ENCODE measurements around the gene AKAP11.

The AKAP11 gene

DNA sequence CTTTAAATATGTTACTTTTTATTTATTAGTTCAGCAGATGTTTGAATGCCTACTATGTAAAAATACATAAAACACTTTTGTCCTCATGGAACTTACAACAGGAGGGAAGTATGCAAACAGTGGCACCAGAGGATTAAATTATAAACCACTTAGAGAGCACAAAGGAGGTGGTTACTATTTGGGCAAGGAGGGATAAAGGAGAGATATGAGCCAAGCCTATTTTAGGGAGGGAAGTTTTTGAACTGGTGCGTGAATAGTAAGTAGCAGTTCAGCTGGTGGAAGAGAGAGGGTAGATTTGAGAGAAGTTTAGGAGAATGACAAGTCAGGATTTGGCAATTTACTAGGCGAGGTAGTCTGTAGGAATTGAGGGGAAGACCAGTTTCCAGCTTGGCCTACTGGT lies 8.6 kb downstream of the AKAP11 start:
- TF ChIP-seq YY1 (IDR thresholded peaks at IDR 0.05; ENCODE audit: insufficient read depth, insufficient read length) = no peak
- no peak for TF ChIP-seq ZNF274 (IDR thresholded peaks at IDR 0.05; ENCODE audit: low read depth, low read length)
- no peak for TF ChIP-seq SUZ12 (IDR thresholded peaks at IDR 0.05; ENCODE audit: extremely low read depth, insufficient read depth, insufficient read length)
- Histone ChIP-seq H3K4me3 (ENCODE audit: insufficient read length, low read depth) (no peak overlapping the region), H3K9me3 (ENCODE audit: insufficient read depth, low read length) (no peaks in the 10 kb centered on the region), H3K4me1 (ENCODE audit: insufficient read depth, insufficient read length) (no peaks in the 10 kb centered on the region), H3K9ac (ENCODE audit: insufficient read length, low read depth) (no peak overlapping the region), H3K36me3 (ENCODE audit: insufficient read depth, insufficient read length, low read length) (no peaks in the 10 kb centered on the region), H3K27me3 (ENCODE audit: insufficient read depth, insufficient read length) (no peaks in the 10 kb centered on the region)
- DNase-seq (ENCODE audit: low read depth, low spot score) = no peak

DNA sequence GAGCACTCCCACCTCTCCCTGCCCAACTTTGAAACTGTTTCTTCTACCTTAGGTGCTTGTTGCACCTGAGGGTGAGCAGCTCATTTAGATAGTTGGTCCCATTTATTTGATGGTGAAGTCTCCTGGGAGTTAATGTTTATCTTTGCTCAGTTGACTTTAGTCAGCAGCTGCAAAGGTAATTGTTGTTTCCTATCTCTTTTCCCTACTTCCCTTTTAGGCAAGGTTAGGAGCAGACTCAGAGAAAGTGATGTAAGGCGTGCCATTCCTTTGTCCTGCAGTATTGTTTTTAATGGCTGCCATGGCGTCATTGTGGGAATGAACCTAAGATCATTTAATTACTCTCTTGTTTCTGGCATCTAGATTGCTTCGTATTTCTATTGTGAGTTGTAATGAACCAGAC lies 11.6 kb downstream of the AKAP11 start:
- Histone ChIP-seq H3K9ac (ENCODE audit: insufficient read length, low read depth) (no peak overlapping the region), H3K4me3 (ENCODE audit: insufficient read length, low read depth) (no peak overlapping the region), H3K36me3 (ENCODE audit: insufficient read depth, insufficient read length, low read length) (peaks cover 10% of the 10 kb centered on the region), H3K4me1 (ENCODE audit: insufficient read depth, insufficient read length) (no peaks in the 10 kb centered on the region), H3K9me3 (ENCODE audit: insufficient read depth, low read length) (no peaks in the 10 kb centered on the region), H3K27me3 (ENCODE audit: insufficient read depth, insufficient read length) (no peaks in the 10 kb centered on the region)
- no peak for DNase-seq (ENCODE audit: low read depth, low spot score)
- no peak for TF ChIP-seq SUZ12 (IDR thresholded peaks at IDR 0.05; ENCODE audit: extremely low read depth, insufficient read depth, insufficient read length)
- TF ChIP-seq ZNF274 (IDR thresholded peaks at IDR 0.05; ENCODE audit: low read depth, low read length) = no peak
- no peak for TF ChIP-seq YY1 (IDR thresholded peaks at IDR 0.05; ENCODE audit: insufficient read depth, insufficient read length)

DNA sequence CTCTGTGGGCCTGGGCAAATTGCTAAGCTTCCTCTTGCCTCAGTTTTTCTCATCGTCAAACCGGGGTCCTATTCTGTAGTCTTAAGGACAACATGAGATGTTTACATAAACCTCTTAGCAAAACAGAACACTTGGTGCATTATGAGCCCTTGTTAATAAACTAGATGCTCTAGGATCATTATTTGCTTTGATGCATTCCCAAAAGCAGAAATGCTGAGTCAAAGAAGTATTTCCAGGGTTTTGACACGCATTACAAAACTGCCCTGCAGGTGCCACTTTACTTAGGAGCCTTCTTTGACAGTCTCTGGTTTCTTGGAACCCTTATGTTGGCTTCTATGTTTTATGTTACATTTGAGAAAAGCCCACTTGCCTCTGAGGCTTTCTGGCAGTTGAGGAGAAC lies 12.1 kb downstream of the AKAP11 start:
- H3K9ac ChIP-seq (ENCODE audit: insufficient read length, low read depth) = no peak overlapping the region
- no peak for TF ChIP-seq ZNF274 (IDR thresholded peaks at IDR 0.05; ENCODE audit: low read depth, low read length)
- no peak for TF ChIP-seq SUZ12 (IDR thresholded peaks at IDR 0.05; ENCODE audit: extremely low read depth, insufficient read depth, insufficient read length)
- no peak for TF ChIP-seq YY1 (IDR thresholded peaks at IDR 0.05; ENCODE audit: insufficient read depth, insufficient read length)
- no peaks in the 10 kb centered on the region for H3K4me1 ChIP-seq (ENCODE audit: insufficient read depth, insufficient read length)
- no peaks in the 10 kb centered on the region for H3K9me3 ChIP-seq (ENCODE audit: insufficient read depth, low read length)
- no peak overlapping the region for H3K4me3 ChIP-seq (ENCODE audit: insufficient read length, low read depth)
- H3K36me3 ChIP-seq (ENCODE audit: insufficient read depth, insufficient read length, low read length) = peaks cover 13% of the 10 kb centered on the region
- DNase-seq (ENCODE audit: low read depth, low spot score) = no peak
- H3K27me3 ChIP-seq (ENCODE audit: insufficient read depth, insufficient read length) = no peaks in the 10 kb centered on the region

DNA sequence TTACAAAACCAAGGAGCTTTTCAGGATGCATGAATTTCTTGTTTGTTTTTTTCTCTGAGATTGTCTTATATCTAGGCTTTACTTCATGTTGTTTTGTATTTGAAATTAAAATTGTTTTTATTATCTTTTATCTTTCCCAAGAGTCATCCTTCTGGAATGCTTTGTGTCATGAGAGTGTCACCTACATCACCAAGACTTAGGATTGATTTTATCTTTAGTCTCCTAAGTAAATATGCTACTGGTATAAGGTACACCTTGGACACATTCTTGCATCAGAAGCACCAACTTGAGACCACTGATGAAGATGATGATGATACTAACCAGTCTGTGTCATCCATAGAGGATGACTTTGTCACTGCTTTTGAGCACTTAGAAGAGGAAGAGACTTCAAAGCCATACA lies 26.4 kb downstream of the AKAP11 start:
- Histone ChIP-seq H3K9me3 (ENCODE audit: insufficient read depth, low read length) (no peaks in the 10 kb centered on the region), H3K4me1 (ENCODE audit: insufficient read depth, insufficient read length) (no peaks in the 10 kb centered on the region), H3K36me3 (ENCODE audit: insufficient read depth, insufficient read length, low read length) (peaks cover 51% of the 10 kb centered on the region), H3K4me3 (ENCODE audit: insufficient read length, low read depth) (no peak overlapping the region), H3K9ac (ENCODE audit: insufficient read length, low read depth) (no peak overlapping the region), H3K27me3 (ENCODE audit: insufficient read depth, insufficient read length) (no peaks in the 10 kb centered on the region)
- TF ChIP-seq SUZ12 (IDR thresholded peaks at IDR 0.05; ENCODE audit: extremely low read depth, insufficient read depth, insufficient read length) (no peak), ZNF274 (IDR thresholded peaks at IDR 0.05; ENCODE audit: low read depth, low read length) (no peak), YY1 (IDR thresholded peaks at IDR 0.05; ENCODE audit: insufficient read depth, insufficient read length) (no peak)
- no peak for DNase-seq (ENCODE audit: low read depth, low spot score)

DNA sequence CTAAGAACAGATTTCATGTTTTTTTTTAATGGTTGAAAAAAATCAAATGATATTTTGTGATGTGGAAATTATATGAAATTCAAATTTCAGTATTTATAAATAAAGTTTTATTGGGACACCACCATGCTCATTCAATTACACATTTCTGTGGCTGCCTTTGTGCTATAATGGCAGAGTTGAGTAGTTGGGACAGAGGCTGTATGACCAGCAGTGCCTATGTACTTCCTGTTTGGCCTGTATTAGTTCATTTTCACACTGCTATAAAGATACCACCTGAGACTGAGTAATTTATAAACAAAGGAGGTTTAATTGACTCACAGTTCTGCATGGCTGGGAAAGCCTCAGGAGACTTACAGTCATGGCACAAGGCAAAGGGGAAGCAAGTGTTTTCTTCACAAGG lies 33.6 kb downstream of the AKAP11 start:
- H3K9ac ChIP-seq (ENCODE audit: insufficient read length, low read depth) = no peak overlapping the region
- no peak overlapping the region for H3K4me3 ChIP-seq (ENCODE audit: insufficient read length, low read depth)
- no peaks in the 10 kb centered on the region for H3K4me1 ChIP-seq (ENCODE audit: insufficient read depth, insufficient read length)
- H3K27me3 ChIP-seq (ENCODE audit: insufficient read depth, insufficient read length) = no peaks in the 10 kb centered on the region
- no peak for DNase-seq (ENCODE audit: low read depth, low spot score)
- H3K36me3 ChIP-seq (ENCODE audit: insufficient read depth, insufficient read length, low read length) = peaks cover 55% of the 10 kb centered on the region
- TF ChIP-seq SUZ12 (IDR thresholded peaks at IDR 0.05; ENCODE audit: extremely low read depth, insufficient read depth, insufficient read length) = no peak
- no peak for TF ChIP-seq ZNF274 (IDR thresholded peaks at IDR 0.05; ENCODE audit: low read depth, low read length)
- no peak for TF ChIP-seq YY1 (IDR thresholded peaks at IDR 0.05; ENCODE audit: insufficient read depth, insufficient read length)
- H3K9me3 ChIP-seq (ENCODE audit: insufficient read depth, low read length) = no peaks in the 10 kb centered on the region

DNA sequence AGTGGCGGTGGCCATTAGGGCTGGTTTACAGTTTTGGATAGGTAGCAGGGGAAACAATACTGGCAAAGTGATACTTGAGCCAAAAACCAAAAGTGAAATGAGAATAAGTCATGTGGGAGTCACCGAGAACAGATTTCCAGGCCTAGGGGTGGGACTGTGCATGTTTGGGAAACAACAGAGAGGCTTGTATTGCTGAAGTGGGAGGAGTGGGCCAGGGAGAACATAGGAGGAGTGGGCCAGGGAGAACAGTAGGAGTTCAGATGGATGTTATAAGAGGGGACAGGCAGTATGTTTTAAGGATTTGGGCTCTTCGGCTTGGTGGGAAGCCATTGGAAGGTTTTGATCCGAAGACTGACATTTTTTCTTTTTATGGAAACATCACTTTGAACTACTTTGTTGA lies 35.5 kb downstream of the AKAP11 start:
- Histone ChIP-seq H3K27me3 (ENCODE audit: insufficient read depth, insufficient read length) (no peaks in the 10 kb centered on the region), H3K9ac (ENCODE audit: insufficient read length, low read depth) (no peak overlapping the region), H3K4me1 (ENCODE audit: insufficient read depth, insufficient read length) (no peaks in the 10 kb centered on the region), H3K4me3 (ENCODE audit: insufficient read length, low read depth) (no peak overlapping the region), H3K36me3 (ENCODE audit: insufficient read depth, insufficient read length, low read length) (peaks cover 40% of the 10 kb centered on the region), H3K9me3 (ENCODE audit: insufficient read depth, low read length) (no peaks in the 10 kb centered on the region)
- TF ChIP-seq ZNF274 (IDR thresholded peaks at IDR 0.05; ENCODE audit: low read depth, low read length) (no peak), YY1 (IDR thresholded peaks at IDR 0.05; ENCODE audit: insufficient read depth, insufficient read length) (no peak), SUZ12 (IDR thresholded peaks at IDR 0.05; ENCODE audit: extremely low read depth, insufficient read depth, insufficient read length) (no peak)
- no peak for DNase-seq (ENCODE audit: low read depth, low spot score)

DNA sequence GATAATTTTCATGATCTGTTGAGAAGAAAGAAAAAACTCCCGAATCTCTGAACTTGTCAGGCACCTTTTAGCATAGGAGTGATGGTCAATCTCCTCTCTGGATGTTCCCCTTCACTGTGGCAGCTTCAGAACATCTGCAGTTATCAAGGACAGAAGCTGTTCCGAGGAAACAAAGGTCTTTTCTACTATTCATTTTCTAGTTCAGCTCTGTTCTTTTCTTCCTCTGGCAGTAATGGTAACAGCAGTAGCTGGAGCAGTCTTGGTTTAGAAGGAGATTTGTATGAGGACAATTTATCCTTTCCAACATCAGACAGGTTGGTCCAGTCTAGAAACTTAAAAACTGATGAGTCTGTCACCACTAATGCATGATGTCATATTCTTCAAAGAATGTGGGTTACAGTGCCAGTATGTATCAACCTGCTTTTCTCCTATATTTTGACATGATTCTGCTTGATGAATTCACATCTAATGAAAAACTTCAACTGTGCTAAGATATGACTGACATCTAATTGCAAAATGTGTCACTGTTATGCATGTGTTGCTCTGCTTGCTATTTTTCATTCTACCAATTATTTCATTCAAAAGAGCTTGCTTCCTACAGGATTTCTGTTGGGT lies 41.0 kb downstream of the AKAP11 start:
- H3K9me3 ChIP-seq (ENCODE audit: insufficient read depth, low read length) = no peaks in the 10 kb centered on the region
- no peaks in the 10 kb centered on the region for H3K4me1 ChIP-seq (ENCODE audit: insufficient read depth, insufficient read length)
- no peak for DNase-seq (ENCODE audit: low read depth, low spot score)
- no peak overlapping the region for H3K9ac ChIP-seq (ENCODE audit: insufficient read length, low read depth)
- TF ChIP-seq SUZ12 (IDR thresholded peaks at IDR 0.05; ENCODE audit: extremely low read depth, insufficient read depth, insufficient read length) (no peak), ZNF274 (IDR thresholded peaks at IDR 0.05; ENCODE audit: low read depth, low read length) (no peak), YY1 (IDR thresholded peaks at IDR 0.05; ENCODE audit: insufficient read depth, insufficient read length) (no peak)
- no peak overlapping the region for H3K4me3 ChIP-seq (ENCODE audit: insufficient read length, low read depth)
- H3K36me3 ChIP-seq (ENCODE audit: insufficient read depth, insufficient read length, low read length) = peaks cover 25% of the 10 kb centered on the region
- H3K27me3 ChIP-seq (ENCODE audit: insufficient read depth, insufficient read length) = no peaks in the 10 kb centered on the region
